NCI-H2081 (cell line): Measurements from ENCODE around the gene FARP1.

ENCODE experiments used
- DNase-seq, 2 experiments: peaks; one replicate each; lab custom pipeline; 2025; lab: John Stamatoyannopoulos, UW

The FARP1 gene, protein sequence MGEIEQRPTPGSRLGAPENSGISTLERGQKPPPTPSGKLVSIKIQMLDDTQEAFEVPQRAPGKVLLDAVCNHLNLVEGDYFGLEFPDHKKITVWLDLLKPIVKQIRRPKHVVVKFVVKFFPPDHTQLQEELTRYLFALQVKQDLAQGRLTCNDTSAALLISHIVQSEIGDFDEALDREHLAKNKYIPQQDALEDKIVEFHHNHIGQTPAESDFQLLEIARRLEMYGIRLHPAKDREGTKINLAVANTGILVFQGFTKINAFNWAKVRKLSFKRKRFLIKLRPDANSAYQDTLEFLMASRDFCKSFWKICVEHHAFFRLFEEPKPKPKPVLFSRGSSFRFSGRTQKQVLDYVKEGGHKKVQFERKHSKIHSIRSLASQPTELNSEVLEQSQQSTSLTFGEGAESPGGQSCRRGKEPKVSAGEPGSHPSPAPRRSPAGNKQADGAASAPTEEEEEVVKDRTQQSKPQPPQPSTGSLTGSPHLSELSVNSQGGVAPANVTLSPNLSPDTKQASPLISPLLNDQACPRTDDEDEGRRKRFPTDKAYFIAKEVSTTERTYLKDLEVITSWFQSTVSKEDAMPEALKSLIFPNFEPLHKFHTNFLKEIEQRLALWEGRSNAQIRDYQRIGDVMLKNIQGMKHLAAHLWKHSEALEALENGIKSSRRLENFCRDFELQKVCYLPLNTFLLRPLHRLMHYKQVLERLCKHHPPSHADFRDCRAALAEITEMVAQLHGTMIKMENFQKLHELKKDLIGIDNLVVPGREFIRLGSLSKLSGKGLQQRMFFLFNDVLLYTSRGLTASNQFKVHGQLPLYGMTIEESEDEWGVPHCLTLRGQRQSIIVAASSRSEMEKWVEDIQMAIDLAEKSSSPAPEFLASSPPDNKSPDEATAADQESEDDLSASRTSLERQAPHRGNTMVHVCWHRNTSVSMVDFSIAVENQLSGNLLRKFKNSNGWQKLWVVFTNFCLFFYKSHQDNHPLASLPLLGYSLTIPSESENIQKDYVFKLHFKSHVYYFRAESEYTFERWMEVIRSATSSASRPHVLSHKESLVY

DNA sequence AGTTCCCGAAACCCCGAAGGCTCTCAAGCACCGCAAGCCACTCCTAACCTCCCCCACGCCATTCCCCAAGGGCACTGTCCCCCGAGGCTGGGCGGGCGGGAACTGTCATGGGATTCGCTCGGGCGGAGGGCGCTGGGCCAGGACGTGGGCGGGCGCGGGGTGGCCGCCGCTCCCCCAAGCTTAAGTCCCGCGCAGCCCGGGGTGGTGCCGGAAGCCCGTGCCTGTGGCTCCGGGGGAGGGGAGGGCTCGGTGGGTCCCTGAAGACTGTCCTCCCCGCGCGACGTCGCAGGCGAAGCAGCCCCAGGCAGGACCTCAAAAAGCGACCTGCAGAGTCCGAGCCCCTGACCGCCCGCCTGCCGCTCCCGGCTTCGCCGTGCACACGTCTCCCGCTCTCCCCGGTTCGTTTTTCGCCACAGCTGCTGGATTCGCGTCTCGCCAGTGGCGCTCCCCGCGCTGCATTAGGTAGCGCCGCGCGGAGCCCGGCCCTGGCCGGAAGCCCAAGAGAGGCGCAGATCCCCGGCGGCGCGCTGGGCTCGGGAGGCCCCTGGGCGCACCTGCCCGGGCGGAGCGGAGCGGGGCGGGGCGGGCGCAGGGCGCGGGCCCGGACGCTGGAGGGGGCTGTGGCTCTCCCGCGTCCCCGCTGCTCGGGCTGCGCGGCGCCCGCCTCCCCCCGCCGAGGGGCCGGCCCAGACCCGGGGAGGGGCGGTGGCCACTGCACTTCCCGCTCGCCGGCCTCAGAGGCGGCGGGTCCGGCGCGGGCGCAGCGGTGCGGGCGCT, at the start of gene FARP1:
TSS of gene FARP1 (plus strand) at position 715 of the 777 bp plus-strand sequence. CDS start 70,149 bp downstream, outside the sequence.
- DNase-seq, result peak; percentile 87 to 91

DNA sequence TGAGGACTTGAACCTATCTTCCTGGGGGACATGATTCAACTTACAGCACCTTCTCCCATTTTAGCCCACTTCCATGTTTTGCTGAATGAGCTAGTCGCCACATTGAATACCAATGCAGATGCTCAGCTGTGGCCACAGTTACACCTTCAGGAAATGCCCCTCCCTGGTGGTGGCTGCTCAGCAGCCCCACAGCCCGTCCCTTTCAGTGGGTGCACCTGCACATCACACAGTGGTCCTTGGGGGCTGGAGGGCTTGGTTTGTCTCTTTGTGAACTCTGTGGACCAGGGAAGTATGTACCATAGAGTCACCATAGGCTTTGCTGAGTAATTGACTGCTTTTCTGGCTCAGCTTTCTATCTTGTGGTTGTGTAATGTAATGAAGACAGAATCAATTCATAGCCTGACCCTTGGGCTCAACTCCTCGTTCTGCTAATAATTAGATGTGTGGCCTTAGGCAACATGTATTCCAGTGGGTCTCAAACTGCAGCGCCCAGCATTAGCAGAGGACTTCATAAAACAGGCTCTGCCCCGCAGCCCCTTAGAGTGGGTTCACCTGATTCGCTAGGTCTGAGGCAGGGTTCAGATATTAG, 48.1 kb upstream of the FARP1 start:
- no peak for DNase-seq

DNA sequence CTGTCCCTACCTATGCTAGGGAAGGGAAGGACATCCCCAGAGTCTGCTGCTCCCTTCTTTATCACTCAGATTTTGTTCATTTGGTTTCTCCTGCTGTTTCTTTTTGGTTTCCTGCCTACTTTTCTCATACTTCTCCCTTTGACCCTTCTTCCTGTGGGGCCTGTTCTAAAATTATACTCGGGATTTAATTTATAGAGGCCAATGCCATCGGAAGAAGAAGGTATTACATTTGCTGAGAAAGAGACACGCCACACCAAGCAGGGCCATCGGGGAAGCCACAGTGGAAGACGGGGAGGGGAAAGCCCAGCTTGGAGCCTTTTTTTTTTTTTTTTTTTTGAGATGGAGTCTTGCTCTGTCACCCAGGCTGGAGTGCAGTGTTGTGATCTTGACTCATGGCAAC, 46.8 kb upstream of the FARP1 start:
- no peak for DNase-seq

DNA sequence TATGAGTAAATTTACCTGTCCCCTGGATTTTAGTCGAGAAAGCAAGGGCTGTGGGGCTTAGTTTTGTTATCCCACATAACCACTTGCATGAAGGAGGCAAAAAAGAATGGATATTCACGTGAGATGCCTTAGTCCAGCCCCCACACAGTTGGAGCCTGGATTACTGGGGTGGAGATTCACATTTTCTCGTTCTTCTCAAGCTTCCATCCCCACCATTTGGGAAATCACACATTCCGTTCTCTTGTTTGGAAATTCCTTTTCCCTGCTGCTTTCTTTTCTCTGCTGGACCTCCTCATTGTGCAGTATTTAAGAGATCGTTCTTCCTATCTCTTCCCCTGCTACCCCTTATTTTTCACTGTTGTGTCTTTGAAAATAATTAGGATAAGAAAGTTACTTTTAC, 45.1 kb upstream of the FARP1 start:
- DNase-seq, result no peak

DNA sequence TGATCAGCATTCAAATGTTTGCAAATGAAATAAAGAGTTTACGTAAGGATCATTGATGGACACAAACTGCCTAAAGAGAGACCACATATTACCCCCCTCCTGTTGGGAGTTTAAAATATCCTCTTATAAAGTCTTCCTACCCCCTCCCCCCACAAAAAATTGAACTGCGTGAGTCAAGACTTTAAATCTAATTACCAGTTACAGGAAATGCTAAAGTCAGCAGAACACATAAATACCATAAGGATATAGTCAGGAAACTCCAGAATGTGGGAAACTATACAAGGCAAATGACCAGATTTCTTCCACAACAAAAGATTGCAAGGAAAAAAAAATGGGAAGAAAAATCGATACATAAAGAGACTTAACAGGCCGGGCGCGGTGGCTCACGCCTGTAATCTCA, 44.4 kb upstream of the FARP1 start:
- DNase-seq, result no peak

DNA sequence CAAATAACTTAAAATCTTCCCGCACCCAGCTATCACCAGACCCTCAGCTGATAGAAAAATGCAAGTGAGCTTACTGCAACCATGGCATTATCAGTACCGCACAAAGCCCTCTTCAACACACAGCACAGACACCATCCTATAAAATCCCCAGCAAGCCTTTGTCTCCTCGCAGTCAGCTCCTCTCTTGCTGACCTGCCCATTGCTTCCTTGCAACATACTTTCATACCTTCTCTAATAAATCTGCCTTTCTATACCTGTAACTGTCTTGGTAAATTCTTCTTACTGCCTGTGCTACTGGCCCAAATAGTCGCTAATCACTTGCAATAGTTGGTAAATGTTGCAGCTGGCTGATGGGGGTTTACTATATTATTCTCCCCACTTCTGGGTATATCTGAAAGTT, 43.3 kb upstream of the FARP1 start:
- no peak for DNase-seq

DNA sequence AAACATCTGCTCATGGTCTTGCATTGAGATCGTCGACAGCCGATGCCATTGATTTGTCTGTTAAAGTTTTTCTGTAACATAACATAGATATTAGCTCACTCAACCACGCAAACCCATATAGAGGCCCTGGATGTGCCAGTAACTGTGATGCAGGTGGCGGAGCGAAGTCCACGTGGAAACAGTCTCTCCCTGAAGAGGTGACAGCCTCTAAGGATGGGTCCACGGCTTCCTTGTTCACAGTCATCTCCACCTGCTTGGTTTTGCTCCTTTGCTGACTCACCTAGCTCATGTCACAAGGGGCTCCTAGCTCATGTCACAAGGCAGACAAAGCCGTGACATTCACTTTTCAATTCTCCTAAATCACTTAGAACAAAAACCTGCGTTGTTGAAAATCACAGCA, 42.4 kb upstream of the FARP1 start:
- no peak for DNase-seq

DNA sequence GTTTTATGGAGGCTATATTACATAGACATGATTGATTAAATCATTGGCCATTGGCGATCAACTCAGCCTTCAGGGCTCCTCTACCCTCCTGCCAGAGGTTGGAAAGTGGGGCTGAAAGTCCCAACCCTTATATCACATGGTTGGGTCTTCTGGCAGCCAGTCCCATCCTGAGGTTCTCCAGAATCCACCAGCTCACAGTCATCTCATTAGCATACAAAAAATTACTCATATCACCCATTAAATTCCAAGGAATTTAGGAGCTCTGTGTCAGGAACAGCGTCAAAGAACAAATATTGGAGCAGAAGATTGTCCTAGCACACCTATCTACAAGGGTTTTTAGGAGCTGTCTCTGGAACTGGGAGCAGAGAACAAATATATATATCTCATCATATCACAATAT, 39.4 kb upstream of the FARP1 start:
- no peak for DNase-seq

DNA sequence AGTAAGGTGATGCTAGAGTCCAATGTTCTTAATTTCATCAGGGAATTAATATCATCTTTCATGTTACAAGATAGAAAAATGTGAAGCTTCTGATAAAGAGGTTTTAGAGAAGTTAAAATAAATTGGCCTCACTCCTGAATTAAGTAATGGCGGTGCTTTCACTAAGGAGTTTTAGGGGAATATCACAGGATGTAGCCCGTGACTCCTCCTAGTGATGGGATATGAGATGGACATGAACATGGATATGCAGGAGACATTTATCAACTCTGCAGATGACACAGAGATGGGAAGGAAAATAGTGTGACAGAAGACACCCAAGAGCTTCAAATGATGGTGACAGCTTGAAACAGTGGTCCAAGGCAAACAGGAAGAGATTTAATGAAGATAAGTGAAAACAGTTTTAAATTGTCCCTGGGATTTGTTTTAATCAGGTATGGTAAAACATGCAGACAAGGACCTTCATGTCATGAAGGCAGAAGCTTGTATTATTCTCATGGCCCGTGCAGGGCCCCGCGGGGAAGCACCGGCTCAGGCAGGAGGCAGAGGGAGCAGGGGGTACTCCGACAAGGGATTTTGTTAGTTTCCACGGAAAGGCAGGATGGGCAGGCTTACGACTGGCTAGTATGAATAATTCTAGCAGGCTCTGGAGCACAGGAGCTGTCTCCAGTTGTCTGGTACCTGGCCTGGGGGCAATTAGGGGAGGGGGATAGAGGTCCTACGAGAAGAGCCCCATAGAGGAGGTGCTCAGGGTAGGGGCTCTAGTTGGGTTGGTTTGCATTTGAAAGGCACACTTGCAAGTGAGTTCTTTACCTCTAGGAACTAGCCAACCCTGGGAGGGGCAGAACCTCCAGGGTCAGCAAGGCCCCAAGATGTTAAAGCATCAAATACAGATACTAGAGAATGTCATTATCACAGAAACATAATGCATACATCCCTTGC, 38.7 kb upstream of the FARP1 start:
- no peak for DNase-seq

DNA sequence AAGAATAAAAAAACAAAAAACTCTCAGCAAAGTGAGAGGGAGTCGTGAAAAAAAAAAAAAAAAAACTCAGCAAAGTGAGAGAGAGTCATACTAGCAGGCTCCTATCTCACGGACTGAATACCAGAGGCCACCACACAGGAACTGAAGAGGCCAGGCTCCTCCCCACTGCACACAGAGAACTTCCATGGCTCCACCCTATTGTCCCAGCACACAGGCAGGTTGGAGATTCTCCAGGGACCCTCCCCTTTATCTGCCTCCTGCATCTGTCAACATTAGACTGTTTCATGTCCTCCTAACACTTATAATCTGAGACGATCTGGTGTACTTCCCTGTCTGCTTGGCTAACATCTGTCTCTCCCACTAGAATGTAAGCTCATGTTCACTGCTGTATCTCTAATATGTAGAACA, 37.0 kb upstream of the FARP1 start:
- DNase-seq, result no peak

DNA sequence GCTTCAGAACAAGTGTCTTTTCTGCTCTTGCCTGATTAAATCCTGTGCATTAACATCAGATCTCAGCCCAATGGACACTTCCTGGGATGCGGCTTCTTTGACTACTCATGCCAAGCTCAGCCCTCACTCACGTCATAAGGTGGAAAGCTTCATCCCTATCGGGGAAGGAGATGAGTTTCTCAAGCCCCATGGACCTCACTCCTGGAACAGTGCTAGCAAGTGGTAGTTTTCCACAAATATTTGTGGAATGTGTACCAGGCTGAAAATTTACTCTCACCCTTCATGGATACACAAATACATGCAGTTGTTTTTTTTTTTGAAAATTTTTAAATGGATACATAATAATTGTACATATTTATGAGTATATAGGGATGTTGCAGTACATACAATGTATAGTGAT, 34.6 kb upstream of the FARP1 start:
- DNase-seq, result no peak

DNA sequence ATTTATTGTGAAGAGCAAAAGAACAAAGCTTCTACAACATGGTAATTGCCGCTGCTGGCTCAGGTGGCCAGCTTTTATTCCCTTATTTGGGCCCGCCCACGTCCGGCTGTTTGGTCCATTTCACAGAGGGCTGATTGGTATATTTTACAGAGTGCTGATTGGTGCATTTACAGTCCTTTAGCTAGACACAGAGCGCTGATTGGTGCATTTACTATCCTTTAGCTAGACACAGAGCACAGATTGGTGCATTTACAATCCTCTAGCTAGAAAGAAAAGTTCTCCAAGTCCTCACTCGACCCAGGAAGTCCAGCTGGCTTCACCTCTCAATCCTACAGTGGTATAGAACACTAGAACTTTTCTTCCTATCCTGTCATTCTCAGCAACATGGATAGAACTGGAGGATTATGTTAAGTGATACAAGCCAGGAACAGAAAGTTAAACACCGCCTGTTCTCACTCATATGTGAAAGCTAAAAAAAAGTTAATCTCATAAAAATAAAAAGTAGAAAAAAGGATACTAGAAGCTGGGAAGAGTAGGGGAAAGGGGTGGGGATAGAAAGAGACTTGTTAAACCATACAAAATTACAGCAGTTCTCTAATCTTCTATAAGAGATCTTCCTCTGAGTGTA, 33.6 kb upstream of the FARP1 start:
- no peak for DNase-seq

DNA sequence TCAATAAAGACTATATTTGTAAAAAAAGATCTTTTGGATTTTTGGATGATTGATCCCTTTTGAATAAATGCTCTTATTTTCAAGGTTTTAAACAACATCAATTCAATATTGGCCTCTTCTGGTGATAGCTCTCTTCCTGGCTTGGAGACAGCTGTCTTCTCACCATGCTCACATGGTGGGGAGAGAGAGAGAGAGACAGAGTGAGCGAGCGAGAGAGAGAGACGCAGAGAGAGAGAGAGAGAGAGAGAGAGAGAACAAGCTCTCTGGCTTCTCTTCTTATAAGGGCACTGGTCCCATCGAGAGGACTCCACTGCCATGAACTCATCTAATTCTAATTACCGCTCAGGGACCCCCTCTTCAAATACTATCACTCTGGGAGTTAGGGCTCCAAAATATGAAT, 32.1 kb upstream of the FARP1 start:
- DNase-seq, result no peak

DNA sequence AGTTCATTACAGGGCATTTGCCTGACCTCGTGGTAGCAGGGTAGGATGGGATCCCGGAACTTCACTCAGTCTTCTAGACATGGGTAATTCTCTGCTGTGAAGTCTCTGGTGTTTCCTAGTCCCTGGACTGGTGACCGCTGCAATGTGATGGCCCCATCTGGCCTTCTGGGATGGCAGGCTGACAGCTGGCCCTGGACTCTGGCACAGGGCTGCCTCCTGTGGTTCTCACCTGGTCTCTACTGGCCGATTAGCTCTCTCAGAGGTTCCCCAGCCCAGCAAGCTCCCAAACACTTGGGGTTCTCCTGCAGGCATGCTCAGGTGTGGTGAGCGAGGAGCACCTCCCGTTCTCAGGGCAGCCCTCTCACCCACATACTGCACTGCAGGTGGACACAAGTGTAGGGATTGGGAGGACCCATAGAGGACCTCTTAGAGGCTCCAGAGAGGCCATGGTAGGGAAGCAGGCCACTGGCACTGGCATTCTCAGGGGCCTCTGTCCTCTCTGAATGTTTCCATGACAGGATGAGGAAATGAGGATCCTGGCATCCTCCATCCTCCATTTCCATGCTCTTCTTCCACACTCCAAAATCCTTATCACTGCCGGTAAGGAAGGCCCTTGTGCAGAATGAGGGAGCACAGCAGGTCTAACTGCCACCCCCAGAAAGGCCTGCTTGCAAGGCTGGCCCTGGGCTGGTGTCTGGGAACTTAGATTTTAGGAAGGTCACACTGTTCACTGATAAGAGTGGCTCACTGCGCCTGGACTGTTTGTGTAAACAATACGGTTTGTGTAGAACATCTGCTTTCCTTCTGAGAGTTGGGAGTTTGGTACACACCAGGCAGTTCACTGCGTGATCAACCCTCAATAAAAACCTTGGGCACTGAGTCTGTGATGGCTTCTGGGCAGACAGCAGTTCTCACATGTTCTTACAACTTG, 31.5 kb upstream of the FARP1 start:
- no peak for DNase-seq

DNA sequence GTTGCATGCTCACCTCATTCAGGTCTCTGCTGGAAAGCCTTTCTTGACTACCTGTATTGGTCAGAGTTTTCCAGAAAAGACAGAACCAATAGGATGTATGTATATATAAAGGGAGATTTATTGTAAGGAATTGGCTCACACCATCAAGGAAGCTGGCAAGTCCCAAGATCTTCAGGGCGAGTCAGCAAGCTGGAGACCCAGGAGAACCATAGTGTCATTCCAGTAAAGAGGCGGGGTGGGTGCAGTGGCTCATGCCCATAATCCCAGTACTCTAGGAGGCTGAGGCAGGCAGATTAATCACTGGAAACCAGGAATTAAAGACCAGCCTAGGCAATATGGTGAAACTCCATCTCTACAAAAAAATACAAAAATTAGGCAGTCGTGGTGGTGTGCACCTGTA, 30.4 kb upstream of the FARP1 start:
- DNase-seq, result no peak

DNA sequence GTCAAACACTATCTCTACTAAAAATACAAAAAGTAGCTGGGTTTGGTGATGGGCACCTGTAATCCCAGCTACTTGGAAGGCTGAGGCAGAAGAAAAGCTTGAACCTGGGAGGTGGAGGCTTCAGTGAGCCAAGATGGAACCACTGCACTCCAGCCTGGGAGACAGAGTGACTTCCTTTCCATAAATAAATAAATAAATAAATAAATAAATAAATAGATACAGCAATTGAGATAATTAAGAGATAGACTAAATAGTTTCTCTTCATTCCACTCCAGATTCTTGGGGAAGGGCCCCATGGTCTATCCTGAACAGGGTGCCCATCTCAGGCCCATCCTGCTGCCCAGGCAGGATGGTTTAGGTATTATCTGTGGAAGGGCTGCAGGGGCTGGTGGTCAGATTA, 24.0 kb upstream of the FARP1 start:
- DNase-seq, result no peak

DNA sequence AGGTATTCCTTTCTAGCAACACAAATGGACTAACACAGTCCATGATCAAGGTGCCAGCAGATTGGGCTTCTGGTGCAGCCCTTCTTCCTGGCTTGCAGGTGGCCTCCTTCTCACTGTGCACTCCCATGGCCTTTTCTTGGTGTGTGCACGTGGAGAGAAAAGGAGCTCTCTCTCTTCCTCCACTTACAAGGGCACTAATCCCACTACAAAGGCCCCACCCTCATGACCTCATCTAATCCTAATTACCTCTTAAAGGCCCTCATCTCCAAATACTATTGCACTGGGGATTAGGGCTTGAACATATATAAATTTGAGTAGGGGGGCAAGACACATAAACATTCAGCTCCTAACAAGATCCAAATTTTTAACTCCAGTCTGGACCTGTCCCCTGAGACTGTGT, 19.7 kb upstream of the FARP1 start:
- DNase-seq, result no peak

DNA sequence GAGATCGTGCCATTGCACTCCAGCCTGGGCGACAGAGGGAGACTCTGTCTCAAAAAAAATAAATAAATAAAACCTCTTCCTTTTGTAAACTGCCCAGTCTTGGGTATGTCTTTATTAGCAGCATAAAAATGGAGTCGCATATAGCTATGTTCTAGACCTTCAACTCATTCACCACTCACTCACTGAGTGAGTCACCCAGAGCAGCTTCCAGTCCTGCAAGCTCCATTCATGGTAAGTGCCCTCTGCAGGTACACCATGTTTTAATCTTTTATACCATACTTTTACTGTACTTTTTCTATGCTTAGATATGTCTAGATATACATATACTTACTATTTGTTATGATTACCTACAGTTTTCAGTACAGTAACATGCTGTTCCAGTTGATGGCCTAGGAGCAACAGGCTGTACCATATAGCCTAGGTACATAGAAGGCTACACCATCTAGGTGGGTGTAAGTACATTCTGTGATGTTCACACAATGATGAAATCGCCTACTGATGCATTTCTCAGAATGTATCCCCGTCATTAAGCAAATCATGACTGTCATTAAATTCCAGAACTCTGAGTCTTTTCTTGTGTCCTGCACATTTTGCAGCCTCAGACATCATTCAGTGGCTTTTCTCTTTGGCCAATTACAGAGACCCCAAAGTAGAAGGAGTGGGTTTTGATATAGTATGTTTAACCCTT, 13.7 kb upstream of the FARP1 start:
- no peak for DNase-seq
